ENCODE results near the gene ATL2. TPM values are rescaled to one million over a fixed set of nuclear protein-coding genes. Genes with fewer than 3 reads are reported as not detected.
"Not testable (repeated sequence)": the region's sequence is repeated elsewhere in the genome, so short reads cannot be mapped to it uniquely, and the experiment has no call there.

Gene ATL2
- total RNA-seq (2014; rRNA removed; shearing (Covaris generic)): 68.0 and 68.3 TPM in 2 replicates

- peak; percentile 87 for DNase-seq (ENCODE audit: low spot score)
Measured at GRCh38 chr2:38377050-38377828, at the start of gene ATL2. ATL2 (minus strand) TSS chr2:38377273; CDS start chr2:38377260, 13 bp downstream.

- no peak for DNase-seq (ENCODE audit: low spot score)
Measured at GRCh38 chr2:38423763-38424162, 46.7 kb upstream of the ATL2 start.

DNA sequence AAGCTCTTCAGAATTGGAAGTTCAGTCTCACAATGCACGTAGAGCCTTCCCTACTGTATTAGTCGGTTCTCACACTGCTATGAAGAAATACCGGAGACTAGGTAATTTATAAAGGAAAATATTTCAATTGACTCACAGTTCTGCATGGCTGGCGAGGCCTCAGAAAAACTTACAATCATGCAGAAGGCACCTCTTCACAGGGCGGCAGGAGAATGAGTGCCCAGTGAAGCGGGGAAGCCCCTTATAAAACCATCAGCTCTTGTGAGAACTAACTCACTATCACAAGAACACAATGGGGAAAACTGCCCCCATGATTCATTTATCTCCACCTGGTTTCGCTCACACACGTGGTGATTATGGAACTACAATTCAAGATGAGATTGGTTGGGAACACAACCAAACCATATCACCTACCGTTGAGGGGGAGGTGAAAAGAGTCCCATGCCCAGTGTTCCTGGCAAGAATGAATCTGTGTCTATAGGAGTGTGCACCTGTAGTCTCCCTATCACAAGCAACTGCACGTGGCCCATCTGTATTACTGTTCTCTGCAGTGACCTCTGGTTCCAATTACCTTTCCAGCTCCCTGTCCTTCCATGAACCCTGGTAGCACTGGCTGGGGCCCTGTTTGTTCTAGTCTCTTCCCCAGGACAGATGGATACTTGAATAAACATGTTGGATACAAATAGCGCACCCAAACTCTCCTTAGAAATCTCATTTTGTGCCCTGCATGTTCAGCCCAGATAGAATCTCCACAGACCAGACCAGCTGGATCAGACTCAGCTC, 44.4 kb upstream of the ATL2 start:
- no peak for DNase-seq (ENCODE audit: low spot score)

GRCh38 chr2:38419499-38419898, 42.4 kb upstream of the ATL2 start:
- no peak for DNase-seq (ENCODE audit: low spot score)

- DNase-seq (ENCODE audit: low spot score): no peak
Measured at GRCh38 chr2:38418735-38419134, 41.7 kb upstream of the ATL2 start.

DNA sequence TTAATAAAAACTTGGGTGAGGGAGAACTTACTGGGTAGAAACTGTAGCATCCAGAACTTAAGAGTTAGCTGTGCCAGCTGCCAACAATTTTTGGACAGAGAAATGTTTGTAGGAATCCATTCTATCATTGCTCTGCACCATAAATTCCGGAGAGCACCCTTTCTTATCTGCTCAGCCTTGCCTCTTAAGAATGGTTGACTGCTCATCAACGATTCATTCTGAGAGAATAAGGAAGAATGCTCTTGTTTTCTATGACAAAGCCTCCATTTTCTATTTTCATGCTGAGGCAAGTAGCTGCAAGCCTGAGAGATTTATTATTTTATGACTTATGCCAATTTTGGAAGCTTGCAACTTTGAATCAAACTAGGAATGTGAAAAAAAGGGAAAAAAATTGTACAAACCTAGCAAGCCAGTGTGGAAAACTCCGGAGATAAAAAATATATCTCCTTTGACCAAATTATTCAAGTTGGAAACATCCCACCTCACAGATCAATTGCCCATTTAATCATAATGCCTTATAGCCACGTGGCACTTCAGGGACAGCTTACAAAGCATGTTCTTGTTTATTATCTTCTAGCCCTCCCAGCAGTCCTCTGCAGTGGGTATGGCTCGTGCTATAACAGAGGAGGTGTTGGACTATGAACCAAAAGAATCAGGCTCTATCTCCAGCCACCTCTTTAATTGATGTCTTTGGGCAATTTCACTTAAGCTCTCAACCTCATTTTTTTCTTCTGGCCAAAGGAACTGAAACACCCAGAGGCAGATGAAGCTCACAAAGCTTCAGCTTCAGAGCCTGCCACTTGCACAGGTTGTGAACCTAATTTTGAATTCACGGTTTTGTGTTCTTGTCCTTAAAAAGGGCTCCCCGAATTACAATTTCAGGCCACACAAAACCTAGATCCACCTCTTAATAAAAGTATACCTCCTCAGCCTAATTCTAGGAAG, 40.9 kb upstream of the ATL2 start:
- DNase-seq (ENCODE audit: low spot score): no peak

DNA sequence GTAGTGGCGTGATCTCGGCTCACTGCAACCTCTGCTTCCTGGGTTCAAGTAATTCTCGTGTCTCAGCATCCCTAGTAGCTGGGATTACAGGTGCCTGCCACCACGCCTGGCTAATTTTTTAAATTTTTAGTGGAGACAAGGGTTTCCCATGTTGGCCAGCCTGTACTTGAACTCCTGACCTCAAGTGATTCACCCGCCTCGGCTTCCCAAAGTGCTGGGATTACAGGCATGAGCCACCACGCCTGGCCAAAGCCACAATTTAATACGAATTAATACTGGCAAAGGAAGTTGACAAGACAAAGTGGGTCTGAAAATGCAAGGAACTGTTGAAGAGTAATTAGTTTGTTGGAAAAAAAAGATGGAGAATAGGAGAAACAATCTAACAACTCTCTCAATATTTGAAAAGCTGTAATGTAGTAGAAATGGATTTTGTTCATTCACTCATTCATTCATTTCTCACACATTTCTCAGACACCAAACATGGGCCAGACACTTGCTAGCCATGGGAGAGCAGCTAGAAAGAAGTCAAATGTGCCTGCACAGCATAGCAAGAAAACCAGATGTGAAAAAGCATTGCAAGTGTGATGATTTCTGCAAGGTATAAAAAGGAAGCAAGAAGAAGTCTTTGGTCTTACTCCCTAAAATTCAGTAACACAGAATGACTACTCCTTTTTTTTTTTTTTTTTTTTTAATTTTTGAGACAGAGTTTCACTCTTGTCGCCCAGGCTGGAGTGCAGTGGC, 39.4 kb upstream of the ATL2 start:
- DNase-seq (ENCODE audit: low spot score): no peak

- no peak for DNase-seq (ENCODE audit: low spot score)
Measured at GRCh38 chr2:38415728-38416291, 38.7 kb upstream of the ATL2 start.

- no peak for DNase-seq (ENCODE audit: low spot score)
Measured at GRCh38 chr2:38415023-38415422, 38.0 kb upstream of the ATL2 start.

DNA sequence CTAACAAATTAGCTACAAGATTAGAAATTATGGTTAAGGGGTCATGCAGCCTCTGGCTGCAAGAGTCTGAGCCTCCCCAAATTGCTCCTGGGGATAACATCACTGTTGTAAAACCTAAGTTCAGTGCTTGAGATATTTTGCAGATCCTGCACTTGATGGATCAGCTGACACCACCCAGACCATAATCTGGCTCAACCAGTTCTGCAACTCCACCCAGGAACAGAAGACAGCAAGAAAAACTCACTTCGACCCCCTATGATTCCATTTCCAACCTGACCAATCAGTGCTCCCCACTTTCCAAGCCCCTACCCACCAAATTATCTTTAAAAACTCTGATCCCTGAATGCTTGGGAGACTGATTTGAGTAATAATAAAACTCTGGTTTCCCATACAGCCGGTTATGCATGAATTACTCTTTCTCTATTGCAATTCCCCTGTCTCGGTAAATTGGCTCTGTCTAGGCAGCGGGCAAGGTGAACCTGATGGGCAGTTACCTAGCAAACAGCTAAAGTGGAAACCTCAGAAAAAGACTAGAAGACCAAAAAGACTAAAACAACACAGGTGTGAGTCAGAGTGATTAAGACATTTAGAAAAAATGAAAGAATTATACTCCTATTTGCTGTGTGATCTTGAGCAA, 35.3 kb upstream of the ATL2 start:
- not testable (repeated sequence) for DNase-seq (ENCODE audit: low spot score)

- no peak for DNase-seq (ENCODE audit: low spot score)
Measured at GRCh38 chr2:38409156-38410102, 32.4 kb upstream of the ATL2 start.

- no peak for DNase-seq (ENCODE audit: low spot score)
Measured at GRCh38 chr2:38407111-38407682, 30.1 kb upstream of the ATL2 start.

DNA sequence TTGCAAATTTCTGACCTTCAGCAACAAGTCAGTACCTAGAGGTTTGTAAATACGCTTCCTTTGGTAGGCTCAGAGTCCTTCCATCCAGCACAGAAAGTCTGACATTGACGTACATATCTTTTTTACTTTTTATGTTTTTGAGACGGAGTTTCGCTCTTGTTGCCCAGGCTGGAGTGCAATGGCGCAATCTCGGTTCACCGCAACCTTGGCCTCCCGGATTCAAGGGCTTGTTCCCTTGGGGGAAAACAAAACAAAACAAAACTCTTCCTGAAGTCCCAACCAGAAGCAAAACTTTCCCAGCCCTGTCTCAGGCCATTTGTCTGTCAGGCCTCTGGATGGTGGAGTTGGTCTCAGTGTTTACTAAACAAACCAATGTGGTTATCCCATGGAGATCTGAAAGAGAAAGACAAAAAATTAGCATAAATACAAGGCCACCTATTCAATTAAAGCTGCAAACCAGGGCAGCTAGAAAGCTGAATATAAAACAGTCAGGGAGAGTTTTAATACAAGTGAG, 29.6 kb upstream of the ATL2 start:
- DNase-seq (ENCODE audit: low spot score): peak; percentile 89

- no peak for DNase-seq (ENCODE audit: low spot score)
Measured at GRCh38 chr2:38405917-38406596, 29.0 kb upstream of the ATL2 start.

DNA sequence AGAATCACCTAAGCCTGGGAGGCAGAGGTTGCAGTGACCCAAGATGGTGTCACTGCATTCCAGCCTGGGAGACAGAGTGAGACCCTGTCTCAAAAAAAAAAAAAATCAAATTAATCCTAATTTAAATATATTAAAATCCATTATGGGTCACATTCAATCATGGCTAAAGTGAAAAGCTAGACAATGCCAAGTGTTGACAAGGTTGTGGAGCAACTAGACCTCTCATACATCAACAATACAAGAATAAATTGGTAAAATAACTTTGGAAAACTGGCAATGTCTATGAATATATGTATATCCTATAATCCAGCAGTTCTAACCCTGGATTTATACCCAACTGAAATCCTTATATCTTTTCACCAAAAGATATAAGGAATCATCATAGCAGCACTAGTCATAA, 23.4 kb upstream of the ATL2 start:
- DNase-seq (ENCODE audit: low spot score): no peak

- DNase-seq (ENCODE audit: low spot score): no peak
Measured at GRCh38 chr2:38398739-38399138, 21.7 kb upstream of the ATL2 start.

DNA sequence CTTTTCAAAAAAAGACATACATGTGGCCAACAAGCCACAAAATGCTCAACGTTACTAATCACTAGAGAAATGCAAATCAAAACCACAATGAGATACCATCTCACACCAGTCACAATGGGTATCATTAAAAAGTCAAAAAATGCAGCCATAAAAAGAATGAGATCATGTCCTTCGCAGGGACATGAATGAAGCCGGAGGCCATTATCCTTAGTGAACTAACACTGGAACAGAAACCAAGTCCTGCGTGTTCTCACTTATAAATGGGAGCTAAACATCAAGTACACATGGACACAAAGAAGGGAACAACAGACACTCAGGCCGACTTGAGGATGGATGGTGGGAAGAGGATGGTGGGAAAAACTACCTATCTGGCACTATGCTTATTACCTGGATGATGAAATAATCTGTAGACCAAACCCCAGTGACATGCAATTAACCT, 17.8 kb upstream of the ATL2 start:
- DNase-seq (ENCODE audit: low spot score): peak; percentile 76

DNA sequence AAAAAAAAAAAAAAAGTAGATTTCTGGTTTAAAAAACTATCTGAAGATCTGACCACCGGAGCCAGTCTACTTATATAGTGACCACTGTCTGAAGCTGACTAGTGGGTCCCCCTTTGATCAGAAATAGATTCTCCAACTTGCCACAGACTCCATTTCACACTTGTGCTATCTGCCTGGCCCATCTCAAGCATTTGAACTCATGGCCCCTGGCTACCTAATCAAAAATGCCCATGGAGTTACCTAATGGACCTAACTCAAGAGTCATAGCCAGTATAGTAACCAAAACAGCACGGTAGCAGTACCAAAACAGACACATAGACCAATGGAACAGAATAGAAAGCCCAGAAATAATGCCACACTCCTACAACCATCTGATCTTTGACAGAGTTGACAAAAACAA, 17.0 kb upstream of the ATL2 start:
- no peak for DNase-seq (ENCODE audit: low spot score)

Data from H4 (cell line).